GM21360 (cell line): ENCODE results near the gene KRTAP12-2.
"Not testable (repeated sequence)": the region's sequence is repeated elsewhere in the genome, so short reads cannot be mapped to it uniquely, and the experiment has no call there.

Experiments
- ATAC-seq: cut with Tn5 transposase; IDR thresholded peaks from one replicate; pipeline ENCODE4 v1.9.1; 2021; ENCODE audit warnings: mild to moderate bottlenecking, moderate library complexity; ENCODE audit not compliant: unreplicated experiment

The KRTAP12-2 gene

GRCh38 chr21:44632067-44632466 lies 34.7 kb downstream of the KRTAP12-2 start:
- no peak for ATAC-seq

DNA sequence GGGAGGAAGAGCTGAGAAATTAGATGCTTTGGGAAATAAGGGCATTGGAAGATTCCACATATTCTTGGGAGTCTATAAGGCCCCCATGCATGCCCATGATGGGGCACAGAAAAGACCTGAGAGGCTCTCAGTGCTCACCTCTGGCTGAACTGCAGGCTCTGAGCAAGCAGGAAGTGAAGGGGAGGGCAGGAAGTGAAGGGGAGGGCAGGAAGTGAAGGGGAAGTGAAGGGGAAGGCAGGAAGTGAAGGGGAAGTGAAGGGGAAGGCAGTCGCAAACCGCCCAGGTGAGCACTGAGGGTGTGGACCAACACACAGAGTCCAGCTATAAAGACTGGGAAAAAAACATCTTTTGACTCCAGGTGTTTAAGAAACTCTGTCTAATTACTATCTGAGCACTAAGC lies 36.3 kb downstream of the KRTAP12-2 start:
- ATAC-seq = no peak

GRCh38 chr21:44628707-44629391 lies 37.9 kb downstream of the KRTAP12-2 start:
- ATAC-seq = no peak

DNA sequence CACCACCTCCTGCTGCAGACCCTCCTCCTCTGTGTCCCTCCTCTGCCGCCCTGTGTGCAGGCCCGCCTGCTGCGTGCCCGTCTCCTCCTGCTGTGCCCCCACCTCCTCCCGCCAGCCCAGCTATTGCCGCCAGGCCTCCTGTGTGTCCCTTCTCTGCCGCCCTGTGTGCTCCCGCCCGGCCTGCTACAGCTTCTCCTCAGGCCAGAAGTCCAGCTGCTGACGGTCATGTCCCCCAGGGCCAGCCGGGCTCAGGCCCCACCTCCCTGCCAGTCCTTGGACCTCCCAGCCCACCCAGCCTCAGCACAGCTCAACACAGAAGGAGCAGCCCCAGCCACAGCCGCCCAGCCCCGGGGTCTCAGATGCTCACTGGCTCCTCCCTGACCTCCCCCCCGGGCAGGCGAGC lies 38.9 kb downstream of the KRTAP12-2 start:
- ATAC-seq = not testable (repeated sequence)

DNA sequence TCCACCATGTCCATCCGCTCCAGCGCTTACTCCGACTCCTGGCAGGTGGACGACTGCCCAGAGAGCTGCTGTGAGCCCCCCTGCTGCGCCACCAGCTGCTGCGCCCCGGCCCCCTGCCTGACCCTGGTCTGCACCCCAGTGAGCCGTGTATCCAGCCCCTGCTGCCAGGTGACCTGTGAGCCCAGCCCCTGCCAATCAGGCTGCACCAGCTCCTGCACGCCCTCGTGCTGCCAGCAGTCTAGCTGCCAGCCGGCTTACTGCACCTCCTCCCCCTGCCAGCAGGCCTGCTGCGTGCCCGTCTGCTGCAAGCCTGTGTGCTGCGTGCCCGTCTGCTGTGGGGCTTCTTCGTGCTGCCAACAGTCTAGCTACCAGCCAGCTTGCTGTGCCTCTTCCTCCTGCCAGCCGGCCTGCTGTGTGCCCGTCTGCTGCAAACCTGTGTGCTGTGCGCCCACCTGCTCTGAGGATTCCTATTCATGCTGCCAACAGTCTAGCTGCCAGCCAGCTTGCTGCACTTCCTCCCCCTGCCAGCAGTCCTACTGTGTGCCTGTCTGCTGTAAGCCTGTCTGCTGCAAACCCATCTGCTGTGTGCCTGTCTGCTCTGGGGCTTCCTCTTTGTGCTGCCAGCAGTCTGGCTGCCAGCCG lies 39.4 kb downstream of the KRTAP12-2 start:
- not testable (repeated sequence) for ATAC-seq

- no peak for ATAC-seq
Measured at GRCh38 chr21:44626673-44627143, 40.0 kb downstream of the KRTAP12-2 start, which contains the start of gene KRTAP10-9. Gene KRTAP10-9, plus strand, starts transcription at chr21:44627093. Its CDS starts 79 bp downstream, at chr21:44627172.

GRCh38 chr21:44626262-44626661 lies 40.5 kb downstream of the KRTAP12-2 start:
- ATAC-seq = no peak

- no peak for ATAC-seq
Measured at GRCh38 chr21:44625756-44626155, 41.0 kb downstream of the KRTAP12-2 start.

- ATAC-seq = no peak
Measured at GRCh38 chr21:44623575-44623974, 43.2 kb downstream of the KRTAP12-2 start.

GRCh38 chr21:44619886-44620285 lies 46.8 kb downstream of the KRTAP12-2 start:
- no peak for ATAC-seq

GRCh38 chr21:44618909-44619308 lies 47.8 kb downstream of the KRTAP12-2 start:
- no peak for ATAC-seq

- ATAC-seq = no peak
Measured at GRCh38 chr21:44618504-44618903, 48.2 kb downstream of the KRTAP12-2 start.

DNA sequence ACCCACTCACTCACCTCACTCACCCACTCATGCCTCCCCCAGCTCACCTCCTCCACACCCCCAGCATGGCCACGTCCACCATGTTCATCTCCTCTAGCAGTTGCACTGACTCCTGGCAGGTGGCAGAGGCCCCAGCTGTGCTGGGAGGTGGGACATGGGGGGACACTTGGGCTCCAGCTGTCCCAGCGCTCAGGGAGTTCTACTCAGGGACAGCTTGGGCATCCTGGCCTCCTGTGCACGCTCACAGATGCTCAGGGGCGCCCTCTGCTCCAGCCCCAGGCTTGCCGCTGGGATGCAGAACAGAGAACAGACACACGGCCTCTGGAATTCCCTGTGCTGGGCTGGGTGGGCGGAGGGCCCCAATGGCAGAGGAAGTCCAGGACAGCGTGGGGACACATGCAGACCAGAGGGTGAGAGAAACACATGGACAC lies 49.6 kb downstream of the KRTAP12-2 start:
- ATAC-seq = no peak

GRCh38 chr21:44616591-44616926 lies 50.2 kb downstream of the KRTAP12-2 start:
- ATAC-seq = no peak
